SIG-M5 (cell line): ENCODE measurements around the gene NDP.
"Not testable (repeated sequence)": the region's sequence is repeated elsewhere in the genome, so short reads cannot be mapped to it uniquely, and the experiment has no call there.

Experiments
- DNase-seq: peaks from one replicate; lab custom pipeline; 2025; lab: John Stamatoyannopoulos, UW

NDP gene

GRCh38 chrX:43970528-43970927 lies 2.7 kb downstream of the NDP start:
- DNase-seq = no peak

GRCh38 chrX:43969504-43970501 lies 3.4 kb downstream of the NDP start:
- no peak for DNase-seq

GRCh38 chrX:43968359-43968781 lies 4.8 kb downstream of the NDP start:
- no peak for DNase-seq

GRCh38 chrX:43964936-43965335 lies 8.3 kb downstream of the NDP start:
- DNase-seq = no peak

- DNase-seq = no peak
Observed at GRCh38 chrX:43963726-43964125, 9.5 kb downstream of the NDP start.

GRCh38 chrX:43962636-43963035 lies 10.6 kb downstream of the NDP start:
- DNase-seq = no peak

GRCh38 chrX:43961699-43962098 lies 11.5 kb downstream of the NDP start:
- no peak for DNase-seq

GRCh38 chrX:43958529-43958928 lies 14.7 kb downstream of the NDP start:
- no peak for DNase-seq

GRCh38 chrX:43956034-43956433 lies 17.2 kb downstream of the NDP start:
- no peak for DNase-seq

GRCh38 chrX:43953218-43953617 lies 20.0 kb downstream of the NDP start:
- DNase-seq = no peak

GRCh38 chrX:43949669-43950068 lies 23.5 kb downstream of the NDP start:
- no peak for DNase-seq

GRCh38 chrX:43940816-43941474 lies 32.2 kb downstream of the NDP start:
- DNase-seq = no peak

- DNase-seq = no peak
Observed at GRCh38 chrX:43939187-43939926, 33.8 kb downstream of the NDP start.

- not testable (repeated sequence) for DNase-seq
Observed at GRCh38 chrX:43922032-43922431, 51.2 kb downstream of the NDP start.

- not testable (repeated sequence) for DNase-seq
Observed at GRCh38 chrX:43910772-43911171, 62.4 kb downstream of the NDP start.

- no peak for DNase-seq
Observed at GRCh38 chrX:43910012-43910411, 63.2 kb downstream of the NDP start.

- DNase-seq = no peak
Observed at GRCh38 chrX:43909141-43909540, 64.0 kb downstream of the NDP start.

- no peak for DNase-seq
Observed at GRCh38 chrX:43899878-43900815, 73.0 kb downstream of the NDP start.
